Neural progenitor cell (in vitro differentiated cells): ENCODE measurements around the gene PAH.

Source experiments
- CTCF ChIP-seq: fragments of 200-600 bp; sonication (generic); IDR thresholded peaks from 2 replicates; pipeline ENCODE4 v1.5.1; 2017; ENCODE audit warnings: antibody characterized with exemption, mild to moderate bottlenecking
- EZH2phosphoT487 ChIP-seq: fragments of 200-600 bp; sonication (generic); IDR thresholded peaks from 2 replicates; pipeline ENCODE4 v1.6.1; 2017; ENCODE audit warnings: antibody characterized with exemption

- TF ChIP-seq CTCF (no peak), EZH2phosphoT487 (no peak)
Measured at GRCh38 chr12:102833687-102834441, 83.2 kb downstream of the PAH start.
